GM18873 (cell line): ENCODE data around the gene RLIM.
A peak's percentile ranks its signal among the peaks of the same experiment; 100 is the strongest.

ENCODE experiments used
- ATAC-seq: cut with Tn5 transposase; IDR thresholded peaks from one replicate; pipeline ENCODE4 v1.9.1; 2021; ENCODE audit warnings: mild to moderate bottlenecking, moderate library complexity, moderate number of reproducible peaks; ENCODE audit not compliant: unreplicated experiment, low FRiP score

Gene RLIM

DNA sequence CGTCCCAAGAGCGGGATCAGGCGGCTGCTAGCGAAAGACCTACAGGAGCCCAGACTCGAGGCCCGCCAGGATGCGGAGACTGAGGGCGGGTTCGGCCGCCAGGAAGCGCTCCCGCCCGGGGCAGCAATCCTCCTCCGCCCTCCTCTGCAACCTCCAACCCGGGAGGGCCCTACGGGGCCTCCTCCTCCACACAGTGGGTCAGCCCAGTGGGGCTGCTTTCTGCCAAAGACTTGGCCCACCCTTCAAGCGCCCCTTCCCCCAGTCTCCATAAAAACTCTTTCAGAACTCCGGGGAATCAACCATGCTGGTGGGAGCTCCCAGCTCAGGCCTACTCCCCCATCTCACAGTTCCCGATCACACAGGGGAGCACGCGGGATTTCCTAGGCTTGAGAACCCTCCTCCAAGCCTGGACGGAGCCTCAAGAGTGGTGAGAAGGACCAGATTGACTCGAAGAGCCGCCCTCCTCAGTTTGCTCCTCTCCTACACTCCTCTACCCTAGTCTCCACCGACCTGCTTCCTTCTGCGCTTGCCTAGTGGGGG is 77.5 kb downstream of the RLIM start:
- ATAC-seq = peak; percentile 18

DNA sequence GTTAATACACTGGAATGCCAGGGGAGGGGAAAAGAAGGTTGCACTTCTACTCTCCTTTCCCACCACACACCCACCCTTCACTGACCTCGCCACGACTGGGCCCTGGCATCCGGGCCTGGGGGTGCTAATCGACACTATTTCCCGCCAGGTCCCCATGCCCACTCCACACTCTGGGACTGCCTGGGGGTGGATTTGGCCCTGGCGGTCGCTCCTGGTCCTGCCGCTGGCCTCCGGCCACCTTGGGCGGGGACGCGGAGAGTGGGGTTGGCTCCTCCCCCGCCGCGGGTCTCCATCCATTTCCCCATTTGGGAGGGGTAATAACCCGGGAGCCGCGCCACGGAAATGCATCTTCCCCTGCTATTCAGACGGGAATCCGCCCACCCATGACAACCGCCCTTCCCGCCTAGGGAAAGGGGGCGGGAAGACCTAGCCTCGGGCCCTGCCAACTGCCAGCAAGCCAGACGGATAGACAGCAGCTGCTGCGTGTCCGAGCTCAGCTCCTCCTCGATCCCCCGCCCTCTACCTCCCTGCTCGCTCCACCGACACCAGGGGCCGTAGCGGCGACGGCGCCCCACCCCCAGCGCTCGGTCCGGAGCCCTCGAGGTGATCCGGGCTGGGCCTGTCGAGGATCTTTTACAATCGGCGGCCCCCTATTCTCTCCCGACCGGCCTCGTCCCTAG is 78.1 kb downstream of the RLIM start:
- peak; percentile 45 for ATAC-seq

DNA sequence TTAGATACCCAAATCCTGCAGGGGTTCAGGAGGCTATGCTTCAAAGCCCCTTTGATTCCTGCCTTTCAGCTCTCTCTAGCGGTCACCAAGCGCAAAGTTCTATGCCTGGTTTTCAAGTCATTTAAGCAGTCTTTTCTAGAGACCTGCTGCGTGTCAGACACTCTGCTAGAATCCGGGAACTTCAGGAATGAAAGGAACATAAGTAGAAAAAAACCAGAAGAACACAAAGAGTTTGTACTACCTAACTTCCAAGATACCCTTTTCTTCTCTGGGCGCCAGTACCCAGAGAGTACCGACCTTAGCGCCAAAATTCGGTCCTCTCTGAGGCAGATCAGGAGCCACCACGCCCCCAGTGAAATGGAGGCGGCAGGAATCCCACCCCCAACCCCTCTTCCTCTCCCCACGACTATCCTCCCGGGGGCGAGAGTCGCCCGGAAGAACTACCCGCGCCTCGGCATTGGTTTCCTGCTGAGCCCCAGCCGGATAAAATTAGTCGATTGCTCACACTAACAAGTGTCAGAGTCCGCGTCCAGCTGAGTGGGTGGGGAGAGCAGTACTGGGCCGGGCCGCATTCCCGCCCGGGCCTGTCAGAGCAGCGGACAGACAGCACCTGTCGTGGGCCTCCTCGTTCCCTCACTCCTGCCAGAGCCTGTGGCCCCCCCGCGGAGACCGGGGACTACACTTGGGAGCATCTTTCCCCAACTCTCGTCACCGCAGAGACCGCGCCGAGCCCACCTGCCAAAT is 78.8 kb downstream of the RLIM start:
- no peak for ATAC-seq
